Neutrophil (primary cell): Measurements from ENCODE around the gene ATP2A3.
A peak's percentile ranks its signal among the peaks of the same experiment; 100 is the strongest.

ENCODE experiments used
- H3K27ac ChIP-seq: fragments of 200-600 bp; sonication (generic); 2 replicates; pipeline ENCODE4 v1.5.1; 2016; ENCODE audit warnings: mild to moderate bottlenecking, moderate library complexity
- H3K27me3 ChIP-seq: fragments of 200-600 bp; sonication (generic); 2 replicates; pipeline ENCODE4 v1.6.0; 2016; ENCODE audit warnings: mild to moderate bottlenecking
- H3K36me3 ChIP-seq: fragments of 200-600 bp; sonication (generic); 2 replicates; pipeline ENCODE4 v1.5.1; 2017
- H3K4me1 ChIP-seq, 2 experiments: fragments of 200-600 bp in 1 of 2; sonication (generic) in 1 of 2; 1 replicate in 1 of 2; 2 replicates in 1 of 2; pipeline versions ENCODE4 v1.5.1 to v1.6.1; 2013 to 2016; ENCODE audit warnings: low read depth in 1 of 2, low read length in 1 of 2, mild to moderate bottlenecking in 1 of 2, moderate library complexity in 1 of 2; ENCODE audit not compliant: control insufficient read depth in 1 of 2, insufficient read depth in 1 of 2
- H3K4me3 ChIP-seq, 2 experiments: fragments of 200-600 bp in 1 of 2; sonication (generic) in 1 of 2; 1 replicate in 1 of 2; 2 replicates in 1 of 2; pipeline ENCODE4 v1.5.1; 2013 to 2016; ENCODE audit warnings: low read depth in 1 of 2, low read length in 1 of 2, mild to moderate bottlenecking in 1 of 2, moderate library complexity in 1 of 2
- H3K9me3 ChIP-seq: fragments of 200-600 bp; sonication (generic); 2 replicates; pipeline ENCODE4 v1.5.1; 2016
- TF ChIP-seq, protein P1 (sequence below): fragments of 200-600 bp; sonication (generic); IDR thresholded peaks from 2 replicates; pipeline ENCODE4 v1.5.1; 2016; ENCODE audit warnings: antibody characterized with exemption

ATP2A3 gene

DNA sequence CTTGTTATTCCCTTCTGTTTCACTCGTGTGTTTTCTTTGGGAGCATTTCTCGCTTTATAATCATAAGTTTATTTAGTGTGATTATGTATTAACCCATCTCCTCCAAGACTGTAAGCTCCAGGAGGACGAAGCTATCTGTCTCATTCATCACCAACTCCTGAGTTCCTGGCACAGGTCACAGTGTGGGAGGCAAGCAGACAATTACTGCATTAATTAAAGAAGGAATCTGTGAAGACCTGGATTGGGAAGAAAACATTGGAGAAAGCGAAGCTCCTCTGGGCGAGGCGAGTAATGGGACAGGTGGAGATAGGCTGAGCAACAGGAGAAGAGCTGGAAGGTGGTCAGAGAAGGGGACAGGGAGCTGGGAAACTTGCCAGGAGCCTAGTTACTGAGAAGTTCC lies 63.6 kb downstream of the ATP2A3 start:
- TF ChIP-seq, protein P1, sequence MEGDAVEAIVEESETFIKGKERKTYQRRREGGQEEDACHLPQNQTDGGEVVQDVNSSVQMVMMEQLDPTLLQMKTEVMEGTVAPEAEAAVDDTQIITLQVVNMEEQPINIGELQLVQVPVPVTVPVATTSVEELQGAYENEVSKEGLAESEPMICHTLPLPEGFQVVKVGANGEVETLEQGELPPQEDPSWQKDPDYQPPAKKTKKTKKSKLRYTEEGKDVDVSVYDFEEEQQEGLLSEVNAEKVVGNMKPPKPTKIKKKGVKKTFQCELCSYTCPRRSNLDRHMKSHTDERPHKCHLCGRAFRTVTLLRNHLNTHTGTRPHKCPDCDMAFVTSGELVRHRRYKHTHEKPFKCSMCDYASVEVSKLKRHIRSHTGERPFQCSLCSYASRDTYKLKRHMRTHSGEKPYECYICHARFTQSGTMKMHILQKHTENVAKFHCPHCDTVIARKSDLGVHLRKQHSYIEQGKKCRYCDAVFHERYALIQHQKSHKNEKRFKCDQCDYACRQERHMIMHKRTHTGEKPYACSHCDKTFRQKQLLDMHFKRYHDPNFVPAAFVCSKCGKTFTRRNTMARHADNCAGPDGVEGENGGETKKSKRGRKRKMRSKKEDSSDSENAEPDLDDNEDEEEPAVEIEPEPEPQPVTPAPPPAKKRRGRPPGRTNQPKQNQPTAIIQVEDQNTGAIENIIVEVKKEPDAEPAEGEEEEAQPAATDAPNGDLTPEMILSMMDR: no peak
- H3K4me3 ChIP-seq: no peak overlapping the region

DNA sequence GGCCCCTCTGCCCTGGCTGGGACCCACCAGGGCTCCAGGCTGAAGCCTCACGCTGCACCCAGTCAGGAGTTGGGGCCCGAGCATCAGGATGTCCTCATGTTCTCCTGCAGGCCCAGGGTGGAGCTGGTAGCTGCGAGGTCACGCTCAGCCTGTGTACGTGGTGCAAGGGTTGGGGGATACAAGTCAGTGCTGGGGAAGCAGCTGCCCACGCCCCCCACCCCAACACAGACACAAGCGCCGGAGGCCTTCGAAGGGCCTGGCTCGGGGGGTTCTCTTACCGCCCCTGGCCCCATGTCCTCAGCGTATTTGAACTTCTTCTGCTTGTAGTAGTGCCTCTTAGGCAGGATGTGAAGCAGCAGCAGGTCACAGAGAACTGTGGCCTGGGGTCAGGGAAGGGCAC lies 66.5 kb downstream of the ATP2A3 start:
- Histone ChIP-seq H3K4me1 (peaks cover 25 to 30% of the 10 kb centered on the region in 2 experiments), H3K27me3 (no peaks in the 10 kb centered on the region), H3K36me3 (peaks cover 76% of the 10 kb centered on the region), H3K27ac (no peak overlapping the region), H3K4me3 (no peak overlapping the region), H3K9me3 (no peaks in the 10 kb centered on the region)
- TF ChIP-seq, protein P1: no peak

More for the DNA sequence above, 63.6 kb downstream of the ATP2A3 start:
- H3K27ac ChIP-seq: no peak overlapping the region
- peaks cover 97% of the 10 kb centered on the region for H3K36me3 ChIP-seq
- no peaks in the 10 kb centered on the region for H3K9me3 ChIP-seq
- H3K4me1 ChIP-seq: peaks cover 3 to 5% of the 10 kb centered on the region in 2 experiments
- H3K27me3 ChIP-seq: no peaks in the 10 kb centered on the region

DNA sequence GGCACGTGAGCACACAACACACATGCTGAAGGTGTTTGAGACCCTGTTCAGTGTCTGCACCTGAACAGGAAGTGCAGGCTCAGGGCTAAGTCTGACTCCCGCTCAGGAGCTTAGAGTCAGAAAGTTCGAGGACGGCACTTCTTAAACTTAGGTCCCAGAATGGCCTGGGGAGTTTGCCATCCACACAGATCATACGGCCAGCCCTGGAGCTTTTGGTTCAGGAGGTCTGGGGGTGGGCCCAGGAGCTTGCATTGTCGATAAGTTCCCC lies 67.3 kb downstream of the ATP2A3 start:
- Histone ChIP-seq H3K27me3 (no peaks in the 10 kb centered on the region), H3K4me1 (peaks cover 28 to 35% of the 10 kb centered on the region in 2 experiments), H3K4me3 (no peak overlapping the region), H3K36me3 (peaks cover 68% of the 10 kb centered on the region), H3K27ac (peak overlapping the region; percentile 87), H3K9me3 (no peaks in the 10 kb centered on the region)
- TF ChIP-seq, protein P1: no peak

DNA sequence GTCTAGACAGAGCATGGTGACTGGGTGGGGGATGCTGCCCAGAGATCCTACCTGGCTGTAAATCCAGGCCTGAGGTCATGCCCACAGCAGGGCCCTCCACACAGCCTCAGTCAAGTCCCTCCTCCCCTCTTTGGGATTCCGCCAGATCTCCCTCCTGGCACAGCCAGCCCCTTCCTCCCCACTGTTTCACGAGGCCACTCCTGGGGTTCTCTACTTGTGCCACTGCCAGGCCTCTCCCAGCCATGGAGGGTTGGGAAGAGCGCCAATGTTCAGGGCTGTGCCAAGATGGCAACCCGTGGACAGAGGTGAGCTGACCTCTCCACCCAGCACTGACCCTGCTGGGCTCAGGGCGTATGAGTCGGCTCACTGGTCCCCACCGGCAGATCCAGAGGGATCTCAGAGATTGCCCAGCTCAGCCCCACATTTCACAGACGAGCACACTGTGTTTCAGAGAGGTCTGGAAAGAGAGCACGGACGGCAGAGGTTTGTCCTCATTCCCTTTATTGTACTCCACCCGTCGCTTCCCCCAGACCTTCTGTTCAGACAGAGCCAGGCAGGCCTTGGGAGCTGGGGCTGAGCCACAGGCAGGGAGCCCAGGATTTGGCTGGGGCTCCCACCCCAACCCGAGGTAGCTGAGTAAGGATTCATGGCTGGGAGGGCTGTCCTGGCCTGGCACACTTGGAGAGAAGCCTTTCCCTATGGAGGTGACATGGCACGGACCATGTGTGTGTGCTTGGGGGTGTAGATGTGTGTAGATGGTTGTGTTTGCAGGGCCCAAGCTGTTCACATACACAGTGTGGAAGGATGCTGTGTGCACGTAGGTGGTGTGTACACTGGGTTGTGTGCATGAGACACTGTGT lies 67.9 kb downstream of the ATP2A3 start:
- TF ChIP-seq, protein P1: no peak
- Histone ChIP-seq H3K27me3 (peaks cover 5% of the 10 kb centered on the region), H3K9me3 (no peaks in the 10 kb centered on the region), H3K27ac (peak overlapping the region; percentile 87), H3K4me3 (no peak overlapping the region), H3K4me1 (peaks cover 33 to 41% of the 10 kb centered on the region in 2 experiments), H3K36me3 (peaks cover 62% of the 10 kb centered on the region)

DNA sequence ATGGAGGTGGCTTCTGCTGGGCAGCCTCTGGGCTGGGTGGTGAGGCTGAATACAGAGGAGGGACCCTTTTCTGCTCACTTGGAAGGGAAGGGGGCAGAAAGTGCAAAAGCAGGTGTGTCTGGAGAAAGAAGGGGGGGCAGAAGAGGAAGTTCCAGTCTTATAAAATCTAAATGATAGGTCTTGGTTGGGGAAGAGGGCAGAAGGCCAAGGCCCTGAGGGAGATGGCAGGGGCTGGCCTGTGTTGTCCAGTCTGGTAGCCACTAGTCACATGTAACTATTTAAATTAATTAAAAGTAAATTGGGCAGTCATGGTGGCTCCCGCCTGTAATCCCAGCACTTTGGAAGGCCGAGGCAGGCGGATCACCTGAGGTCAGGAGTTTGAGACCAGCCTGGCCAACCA lies 68.9 kb downstream of the ATP2A3 start:
- Histone ChIP-seq H3K27me3 (peaks cover 5% of the 10 kb centered on the region), H3K9me3 (no peaks in the 10 kb centered on the region), H3K4me1 (peaks cover 37 to 51% of the 10 kb centered on the region in 2 experiments), H3K4me3 (no peak overlapping the region), H3K27ac (peak overlapping the region; percentile 87), H3K36me3 (peaks cover 52% of the 10 kb centered on the region)
- TF ChIP-seq, protein P1: no peak
